Mammary epithelial cell (primary cell): Measurements from ENCODE around the gene TNFAIP8.

Experiments used
- CTCF ChIP-seq, 2 donors: IDR thresholded peaks in 1 of 2; conservative IDR thresholded peaks in 1 of 2; 2 replicates each; pipeline ENCODE4 v1.5.1; 2011 to 2012; ENCODE audit warnings: inconsistent platforms in 2 of 2, low read length in 2 of 2, mild to moderate bottlenecking in 2 of 2, control low read depth in 1 of 2, low read depth in 1 of 2; ENCODE audit not compliant: insufficient read depth in 1 of 2; ENCODE audit errors: extremely low read depth in 1 of 2
- EZH2 ChIP-seq: IDR thresholded peaks from 2 replicates; pipeline ENCODE4 v1.6.1; 2012; ENCODE audit warnings: low read length, inconsistent platforms, borderline replicate concordance

- TF ChIP-seq CTCF (conservative IDR thresholded peaks at IDR 0.05 in 1 of 2, IDR thresholded peaks at IDR 0.05 in 1 of 2; ENCODE audit: extremely low read depth in 1 of 2, insufficient read depth in 1 of 2, low read depth in 1 of 2, low read length in 2 of 2): no peak
- no peak for TF ChIP-seq EZH2
Measured at GRCh38 chr5:119417891-119418605, 62.2 kb downstream of the TNFAIP8 start.
